HG03103 (cell line): ENCODE results near the gene GPER1.

ENCODE experiments used
- ATAC-seq: cut with Tn5 transposase; IDR thresholded peaks from one replicate; pipeline ENCODE4 v1.9.1; 2021; ENCODE audit warnings: low read depth; ENCODE audit not compliant: unreplicated experiment

The GPER1 gene

GRCh38 chr7:1101563-1102431, 13.9 kb downstream of the GPER1 start:
- no peak for ATAC-seq

- ATAC-seq = peak; percentile 42
Measured at GRCh38 chr7:1103009-1103788, 15.3 kb downstream of the GPER1 start.

DNA sequence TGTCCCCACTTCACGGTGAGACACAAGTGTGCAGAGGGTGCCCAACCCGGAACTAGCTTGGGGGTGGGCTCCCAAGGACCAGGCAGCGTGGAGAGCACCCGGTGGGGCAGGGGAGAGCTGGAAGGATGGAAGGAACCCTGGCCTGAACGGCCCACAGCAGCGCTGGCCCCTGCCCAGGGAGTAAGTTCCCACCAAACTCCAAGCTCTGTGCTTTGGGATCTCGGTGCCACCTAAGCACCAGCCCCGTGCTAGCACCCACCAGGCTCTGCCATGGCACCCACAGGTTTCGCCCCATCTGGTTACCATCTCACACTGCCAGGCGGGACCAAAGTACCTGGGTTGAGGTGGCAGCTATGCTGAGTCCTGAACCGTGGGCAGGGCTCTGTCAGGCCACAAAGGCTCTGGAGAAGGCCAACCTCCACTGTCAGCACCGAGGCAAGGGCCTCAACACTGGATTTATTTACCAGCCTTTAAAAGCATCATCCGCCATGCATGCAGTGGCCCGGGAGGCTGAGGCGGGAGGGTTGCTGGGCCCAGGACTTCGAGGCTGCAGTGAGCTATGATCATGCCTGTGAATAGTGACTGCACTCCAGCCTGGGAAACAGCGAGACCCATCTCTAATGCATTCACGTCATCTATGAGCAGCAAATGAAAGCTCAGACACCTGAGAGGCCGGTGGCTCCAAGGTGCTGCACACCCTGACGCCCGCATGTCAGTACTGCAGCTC, 16.0 kb downstream of the GPER1 start:
- no peak for ATAC-seq

GRCh38 chr7:1104516-1105179, 16.7 kb downstream of the GPER1 start:
- no peak for ATAC-seq

DNA sequence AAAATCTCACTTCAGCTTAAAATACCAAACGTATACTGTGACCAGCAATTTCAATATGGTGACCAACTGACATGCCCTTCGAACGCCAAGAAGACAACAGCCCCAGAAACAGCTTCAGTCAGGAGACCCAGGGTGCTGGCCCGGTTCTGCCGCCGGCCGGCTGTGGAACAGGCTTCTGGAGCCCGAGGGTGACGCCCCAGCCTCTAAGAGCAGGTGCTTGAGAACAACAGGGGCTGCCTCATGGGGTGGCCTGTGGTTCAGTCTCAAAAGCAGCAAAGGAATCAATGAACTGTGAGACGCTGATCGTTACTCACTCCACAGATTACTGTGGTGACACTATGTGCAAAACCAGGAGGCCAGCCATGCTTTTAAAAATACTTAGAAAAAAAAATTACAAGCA, 17.3 kb downstream of the GPER1 start:
- no peak for ATAC-seq

DNA sequence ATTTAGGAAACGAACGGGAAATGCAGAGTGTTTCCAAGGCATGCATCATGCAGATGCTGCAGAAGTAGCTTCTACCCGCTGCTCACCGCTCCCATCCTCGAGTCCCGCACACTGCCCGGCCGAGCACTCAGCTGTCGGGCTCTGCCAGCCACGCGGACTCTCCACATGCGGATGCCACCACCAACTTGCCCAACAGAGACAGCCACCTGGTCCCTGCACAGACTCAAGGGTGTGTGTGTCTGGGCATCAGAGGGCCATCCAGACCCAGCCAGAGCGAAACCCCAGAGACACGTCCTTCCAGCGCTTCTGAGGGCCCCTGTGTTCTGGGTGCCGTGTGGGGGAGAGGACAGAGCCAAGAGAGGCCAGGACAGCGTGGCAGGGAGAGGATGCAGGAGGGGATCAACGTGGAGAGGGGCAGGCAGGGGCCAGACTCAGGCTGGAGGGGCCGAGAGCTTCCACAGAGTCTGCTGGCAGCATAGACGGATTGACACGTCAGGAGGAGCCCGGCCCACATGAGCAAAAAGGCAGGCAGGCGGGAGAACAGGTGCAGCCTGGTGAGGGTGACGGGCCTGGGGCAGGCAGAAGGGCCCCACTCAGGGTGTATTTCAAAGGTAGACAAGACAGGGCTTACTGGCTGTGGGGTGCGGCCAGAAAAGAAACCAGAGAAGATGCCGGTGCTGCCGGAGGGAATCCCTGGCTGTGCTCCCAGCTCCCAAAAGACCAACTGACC, 18.3 kb downstream of the GPER1 start:
- no peak for ATAC-seq

- no peak for ATAC-seq
Measured at GRCh38 chr7:1106793-1107421, 19.0 kb downstream of the GPER1 start.

GRCh38 chr7:1108264-1108920, 20.5 kb downstream of the GPER1 start:
- no peak for ATAC-seq

DNA sequence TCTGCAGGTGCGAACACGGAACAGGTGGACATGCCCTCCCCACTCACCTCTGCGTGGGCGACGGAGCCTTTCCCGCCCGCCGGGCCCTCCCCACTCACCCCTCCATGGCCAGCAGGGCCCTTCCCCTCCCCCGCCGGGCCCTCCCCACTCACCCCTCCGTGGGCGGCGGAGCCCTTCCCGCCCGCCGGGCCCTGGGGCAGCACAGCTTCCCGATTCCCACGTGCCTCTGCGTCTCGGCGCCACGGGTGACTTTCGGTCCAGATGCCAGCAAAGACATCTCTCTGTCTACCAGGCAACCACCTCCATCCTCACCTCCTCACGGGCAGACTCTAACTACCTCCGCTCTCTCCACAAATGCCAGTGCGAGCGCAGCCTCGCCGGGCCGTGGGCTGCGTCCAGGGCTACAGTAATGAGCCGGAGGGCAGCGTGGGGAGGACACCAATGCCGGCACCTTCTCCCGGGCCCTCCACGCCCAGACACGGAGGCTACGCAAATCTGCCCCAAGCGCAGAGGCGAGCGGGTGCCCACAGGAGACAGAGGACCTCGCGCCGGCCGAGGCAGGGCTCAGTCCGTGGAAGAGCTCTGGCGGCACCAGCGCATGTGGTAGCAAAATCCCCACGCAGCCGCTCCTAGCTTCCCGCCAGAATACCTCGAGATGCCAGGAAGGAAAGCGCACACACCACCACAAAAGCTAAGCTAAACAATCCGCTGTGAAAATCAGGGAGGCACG, 21.8 kb downstream of the GPER1 start:
- no peak for ATAC-seq

- no peak for ATAC-seq
Measured at GRCh38 chr7:1110358-1110757, 22.4 kb downstream of the GPER1 start.

DNA sequence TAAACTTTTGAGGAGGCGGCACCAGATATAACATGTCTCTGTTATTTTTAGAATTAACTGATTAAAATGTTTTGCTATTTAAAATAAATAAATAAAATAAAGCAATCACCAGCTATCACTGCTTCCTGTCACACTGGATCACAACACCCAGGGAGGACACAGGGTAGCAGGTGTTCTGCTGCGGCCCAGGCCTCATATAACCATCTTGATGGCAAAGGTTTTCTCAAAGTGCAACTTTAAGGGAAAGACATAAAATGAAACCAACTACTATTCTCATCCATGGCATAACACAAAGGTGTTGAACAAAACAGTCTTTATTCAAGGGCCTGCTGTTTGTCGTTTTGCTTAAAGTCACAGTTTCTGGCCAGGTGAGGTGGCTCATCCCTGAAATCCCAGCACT, 23.2 kb downstream of the GPER1 start:
- no peak for ATAC-seq

GRCh38 chr7:1112109-1112508, 24.2 kb downstream of the GPER1 start:
- ATAC-seq = no peak

GRCh38 chr7:1112625-1113547, 25.0 kb downstream of the GPER1 start:
- ATAC-seq = no peak

DNA sequence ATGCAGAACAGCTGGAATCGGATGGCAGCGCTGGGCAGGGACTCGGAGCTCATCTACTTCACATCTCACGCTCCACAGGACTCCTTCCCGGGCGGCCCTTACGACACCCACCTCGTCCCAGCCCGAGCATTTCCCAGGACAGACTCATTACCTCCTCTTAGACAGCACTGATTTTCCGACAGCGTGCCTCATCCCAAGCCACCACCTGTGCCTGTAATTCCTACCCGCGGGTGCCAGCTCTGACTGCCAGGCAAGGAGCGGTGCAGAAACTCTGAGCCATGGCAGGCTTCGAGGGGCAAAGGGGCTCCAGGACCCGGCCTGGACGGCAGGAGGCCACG, 25.6 kb downstream of the GPER1 start:
- no peak for ATAC-seq

DNA sequence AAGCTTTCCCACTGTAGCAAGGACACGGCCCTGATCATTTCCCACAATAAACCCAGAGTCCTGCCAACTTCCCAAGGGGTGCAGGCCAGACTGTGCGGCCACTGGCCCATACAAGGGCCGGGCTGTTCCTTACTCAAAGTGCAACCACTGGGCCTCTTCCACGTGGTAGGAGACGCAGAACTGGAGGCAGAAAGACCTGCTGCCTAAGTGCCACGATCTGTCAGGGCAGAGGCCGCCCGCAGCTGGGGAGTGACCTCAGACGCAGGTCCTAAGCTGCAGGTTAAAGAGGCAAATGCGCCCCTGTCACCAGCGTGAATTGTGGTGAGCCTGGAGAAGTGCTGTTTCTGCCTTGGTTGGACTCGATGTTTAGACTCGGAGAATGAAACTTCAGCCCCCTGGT, 26.2 kb downstream of the GPER1 start:
- ATAC-seq = no peak

GRCh38 chr7:1114505-1114904, 26.6 kb downstream of the GPER1 start:
- ATAC-seq = no peak
